Transverse colon (tissue), 4 donors: ENCODE results near the gene SUN2.

Source experiments
- POLR2AphosphoS5 ChIP-seq, 3 donors: sonication (generic); formaldehyde crosslinking; IDR thresholded peaks; one replicate each; pipeline ENCODE4 v1.6.1; 2016; ENCODE audit warnings: antibody characterized with exemption in 3 of 3
- TF ChIP-seq, protein P1 (sequence below), 5 experiments: fragments of 200-600 bp in 3 of 5; fragments of 450-650 bp in 2 of 5; sonication (generic) in 3 of 5; IDR thresholded peaks; 1 replicate in 2 of 5; 2 replicates in 3 of 5; pipeline ENCODE4 v1.5.1; 2016 to 2017; ENCODE audit warnings: antibody characterized with exemption in 5 of 5, inconsistent platforms in 3 of 5, mild to moderate bottlenecking in 2 of 5, moderate library complexity in 1 of 5

DNA sequence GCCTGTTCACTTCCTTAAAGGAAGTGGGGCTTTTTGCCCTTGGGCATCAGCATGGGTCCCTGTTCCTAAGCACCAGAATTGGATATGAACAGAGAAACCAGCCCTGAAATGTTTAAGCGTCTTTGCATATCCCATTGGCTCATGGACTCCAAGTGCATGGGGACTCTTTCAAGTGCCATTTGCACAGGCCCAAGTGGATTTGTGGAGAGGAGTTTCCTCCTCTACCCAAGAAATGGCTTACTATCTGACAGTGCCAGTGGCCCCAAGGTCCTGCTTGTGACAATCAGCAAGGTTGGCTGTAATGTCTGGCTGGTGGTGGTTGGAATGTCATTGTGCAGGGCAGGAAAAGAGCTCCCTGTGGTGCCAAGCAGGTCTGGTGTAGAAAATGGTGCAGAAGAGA is 70.0 kb downstream of the SUN2 start:
- TF ChIP-seq, protein P1, sequence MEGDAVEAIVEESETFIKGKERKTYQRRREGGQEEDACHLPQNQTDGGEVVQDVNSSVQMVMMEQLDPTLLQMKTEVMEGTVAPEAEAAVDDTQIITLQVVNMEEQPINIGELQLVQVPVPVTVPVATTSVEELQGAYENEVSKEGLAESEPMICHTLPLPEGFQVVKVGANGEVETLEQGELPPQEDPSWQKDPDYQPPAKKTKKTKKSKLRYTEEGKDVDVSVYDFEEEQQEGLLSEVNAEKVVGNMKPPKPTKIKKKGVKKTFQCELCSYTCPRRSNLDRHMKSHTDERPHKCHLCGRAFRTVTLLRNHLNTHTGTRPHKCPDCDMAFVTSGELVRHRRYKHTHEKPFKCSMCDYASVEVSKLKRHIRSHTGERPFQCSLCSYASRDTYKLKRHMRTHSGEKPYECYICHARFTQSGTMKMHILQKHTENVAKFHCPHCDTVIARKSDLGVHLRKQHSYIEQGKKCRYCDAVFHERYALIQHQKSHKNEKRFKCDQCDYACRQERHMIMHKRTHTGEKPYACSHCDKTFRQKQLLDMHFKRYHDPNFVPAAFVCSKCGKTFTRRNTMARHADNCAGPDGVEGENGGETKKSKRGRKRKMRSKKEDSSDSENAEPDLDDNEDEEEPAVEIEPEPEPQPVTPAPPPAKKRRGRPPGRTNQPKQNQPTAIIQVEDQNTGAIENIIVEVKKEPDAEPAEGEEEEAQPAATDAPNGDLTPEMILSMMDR (IDR thresholded peaks at IDR 0.05): no peak
- TF ChIP-seq POLR2AphosphoS5 (IDR thresholded peaks at IDR 0.05): no peak
